ENCODE measurements around the gene USO1.
A peak's percentile ranks its signal among the peaks of the same experiment; 100 is the strongest.

Gene USO1

GRCh38 chr4:75727073-75727472, 2.7 kb downstream of the USO1 start:
- no peak overlapping the region for H3K4me3 ChIP-seq (ENCODE audit: extremely low read depth, insufficient read depth, low read length, poor library complexity, severe bottlenecking)
- H3K9me3 ChIP-seq (ENCODE audit: control insufficient read depth, low read length) = no peaks in the 10 kb centered on the region
- WGBS, 2 experiments (ENCODE audit: insufficient coverage in 2 of 2) = no CpG with 5 or more reads among the region's 1 CpG
- no peak overlapping the region for H3K27ac ChIP-seq (ENCODE audit: low read depth, low read length, severe bottlenecking)
- peaks cover 17% of the 10 kb centered on the region for H3K4me1 ChIP-seq (ENCODE audit: control insufficient read depth, insufficient read depth, low read length, poor library complexity, severe bottlenecking)
- peaks cover 3% of the 10 kb centered on the region for H3K36me3 ChIP-seq (ENCODE audit: control insufficient read depth, insufficient read depth, low read length)

- no CpG with 5 or more reads among the region's 3 CpGs for WGBS, 2 experiments (ENCODE audit: insufficient coverage in 2 of 2)
- Histone ChIP-seq H3K36me3 (ENCODE audit: control insufficient read depth, insufficient read depth, low read length) (peaks cover 17% of the 10 kb centered on the region), H3K27ac (ENCODE audit: low read depth, low read length, severe bottlenecking) (no peak overlapping the region), H3K4me3 (ENCODE audit: extremely low read depth, insufficient read depth, low read length, poor library complexity, severe bottlenecking) (no peak overlapping the region), H3K9me3 (ENCODE audit: control insufficient read depth, low read length) (no peaks in the 10 kb centered on the region), H3K4me1 (ENCODE audit: control insufficient read depth, insufficient read depth, low read length, poor library complexity, severe bottlenecking) (peaks cover 12% of the 10 kb centered on the region)
Measured at GRCh38 chr4:75729836-75730235, 5.5 kb downstream of the USO1 start.

- no peak overlapping the region for H3K27ac ChIP-seq (ENCODE audit: low read depth, low read length, severe bottlenecking)
- peaks cover 21% of the 10 kb centered on the region for H3K36me3 ChIP-seq (ENCODE audit: control insufficient read depth, insufficient read depth, low read length)
- peaks cover 9% of the 10 kb centered on the region for H3K4me1 ChIP-seq (ENCODE audit: control insufficient read depth, insufficient read depth, low read length, poor library complexity, severe bottlenecking)
- no peaks in the 10 kb centered on the region for H3K9me3 ChIP-seq (ENCODE audit: control insufficient read depth, low read length)
- no peak overlapping the region for H3K4me3 ChIP-seq (ENCODE audit: extremely low read depth, insufficient read depth, low read length, poor library complexity, severe bottlenecking)
Measured at GRCh38 chr4:75733369-75733768, 9.0 kb downstream of the USO1 start.

- Histone ChIP-seq H3K27ac (ENCODE audit: low read depth, low read length, severe bottlenecking) (no peak overlapping the region), H3K36me3 (ENCODE audit: control insufficient read depth, insufficient read depth, low read length) (peaks cover 23% of the 10 kb centered on the region), H3K9me3 (ENCODE audit: control insufficient read depth, low read length) (no peaks in the 10 kb centered on the region), H3K4me3 (ENCODE audit: extremely low read depth, insufficient read depth, low read length, poor library complexity, severe bottlenecking) (no peak overlapping the region), H3K4me1 (ENCODE audit: control insufficient read depth, insufficient read depth, low read length, poor library complexity, severe bottlenecking) (no peaks in the 10 kb centered on the region)
- 94% methylated on average over 2 of the region's 2 CpGs; no CpG with 5 or more reads in 1 of the 2 experiments for whole genome bisulfite sequencing, 2 experiments (ENCODE audit: insufficient coverage in 2 of 2)
Measured at GRCh38 chr4:75735525-75735924, 11.1 kb downstream of the USO1 start.

- Histone ChIP-seq H3K9me3 (ENCODE audit: control insufficient read depth, low read length) (no peaks in the 10 kb centered on the region), H3K27ac (ENCODE audit: low read depth, low read length, severe bottlenecking) (no peak overlapping the region), H3K4me3 (ENCODE audit: extremely low read depth, insufficient read depth, low read length, poor library complexity, severe bottlenecking) (no peak overlapping the region), H3K36me3 (ENCODE audit: control insufficient read depth, insufficient read depth, low read length) (peaks cover 27% of the 10 kb centered on the region), H3K4me1 (ENCODE audit: control insufficient read depth, insufficient read depth, low read length, poor library complexity, severe bottlenecking) (no peaks in the 10 kb centered on the region)
- 83 to 90% methylated on average over 1 of the region's 2 CpGs for WGBS, 2 experiments (ENCODE audit: insufficient coverage in 2 of 2)
Measured at GRCh38 chr4:75736862-75737261, 12.5 kb downstream of the USO1 start.

- Histone ChIP-seq H3K27ac (ENCODE audit: low read depth, low read length, severe bottlenecking) (no peak overlapping the region), H3K4me3 (ENCODE audit: extremely low read depth, insufficient read depth, low read length, poor library complexity, severe bottlenecking) (no peak overlapping the region), H3K4me1 (ENCODE audit: control insufficient read depth, insufficient read depth, low read length, poor library complexity, severe bottlenecking) (no peaks in the 10 kb centered on the region), H3K36me3 (ENCODE audit: control insufficient read depth, insufficient read depth, low read length) (peaks cover 26% of the 10 kb centered on the region), H3K9me3 (ENCODE audit: control insufficient read depth, low read length) (no peaks in the 10 kb centered on the region)
- WGBS, 2 experiments (ENCODE audit: insufficient coverage in 2 of 2) = 96 to 100% methylated on average over 2 of the region's 2 CpGs
Measured at GRCh38 chr4:75737398-75737797, 13.0 kb downstream of the USO1 start.

- Histone ChIP-seq H3K4me1 (ENCODE audit: control insufficient read depth, insufficient read depth, low read length, poor library complexity, severe bottlenecking) (peaks cover 4% of the 10 kb centered on the region), H3K27ac (ENCODE audit: low read depth, low read length, severe bottlenecking) (no peak overlapping the region), H3K4me3 (ENCODE audit: extremely low read depth, insufficient read depth, low read length, poor library complexity, severe bottlenecking) (no peak overlapping the region), H3K36me3 (ENCODE audit: control insufficient read depth, insufficient read depth, low read length) (peaks cover 11% of the 10 kb centered on the region), H3K9me3 (ENCODE audit: control insufficient read depth, low read length) (no peaks in the 10 kb centered on the region)
- WGBS, 2 experiments (ENCODE audit: insufficient coverage in 2 of 2) = 90 to 100% methylated on average over 1 of the region's 2 CpGs
Measured at GRCh38 chr4:75741027-75741426, 16.6 kb downstream of the USO1 start.

- H3K4me1 ChIP-seq (ENCODE audit: control insufficient read depth, insufficient read depth, low read length, poor library complexity, severe bottlenecking) = peaks cover 4% of the 10 kb centered on the region
- peaks cover 11% of the 10 kb centered on the region for H3K36me3 ChIP-seq (ENCODE audit: control insufficient read depth, insufficient read depth, low read length)
- no peaks in the 10 kb centered on the region for H3K9me3 ChIP-seq (ENCODE audit: control insufficient read depth, low read length)
- no peak overlapping the region for H3K27ac ChIP-seq (ENCODE audit: low read depth, low read length, severe bottlenecking)
- H3K4me3 ChIP-seq (ENCODE audit: extremely low read depth, insufficient read depth, low read length, poor library complexity, severe bottlenecking) = no peak overlapping the region
Measured at GRCh38 chr4:75742451-75742850, 18.1 kb downstream of the USO1 start.

- peaks cover 8% of the 10 kb centered on the region for H3K36me3 ChIP-seq (ENCODE audit: control insufficient read depth, insufficient read depth, low read length)
- H3K9me3 ChIP-seq (ENCODE audit: control insufficient read depth, low read length) = no peaks in the 10 kb centered on the region
- WGBS, 2 experiments (ENCODE audit: insufficient coverage in 2 of 2) = no CpG with 5 or more reads among the region's 2 CpGs
- H3K27ac ChIP-seq (ENCODE audit: low read depth, low read length, severe bottlenecking) = peak overlapping the region; percentile 36
- H3K4me1 ChIP-seq (ENCODE audit: control insufficient read depth, insufficient read depth, low read length, poor library complexity, severe bottlenecking) = peaks cover 4% of the 10 kb centered on the region
- H3K4me3 ChIP-seq (ENCODE audit: extremely low read depth, insufficient read depth, low read length, poor library complexity, severe bottlenecking) = no peak overlapping the region
Measured at GRCh38 chr4:75745161-75745560, 20.8 kb downstream of the USO1 start.

GRCh38 chr4:75745721-75746199, 21.4 kb downstream of the USO1 start:
- Histone ChIP-seq H3K4me1 (ENCODE audit: control insufficient read depth, insufficient read depth, low read length, poor library complexity, severe bottlenecking) (peaks cover 4% of the 10 kb centered on the region), H3K36me3 (ENCODE audit: control insufficient read depth, insufficient read depth, low read length) (peaks cover 8% of the 10 kb centered on the region), H3K4me3 (ENCODE audit: extremely low read depth, insufficient read depth, low read length, poor library complexity, severe bottlenecking) (no peak overlapping the region), H3K27ac (ENCODE audit: low read depth, low read length, severe bottlenecking) (peak overlapping the region; percentile 36), H3K9me3 (ENCODE audit: control insufficient read depth, low read length) (no peaks in the 10 kb centered on the region)
- WGBS, 2 experiments (ENCODE audit: insufficient coverage in 2 of 2) = 82 to 90% methylated on average over 4 to 7 of the region's 9 CpGs

GRCh38 chr4:75752637-75753036, 28.3 kb downstream of the USO1 start:
- peaks cover 35% of the 10 kb centered on the region for H3K36me3 ChIP-seq (ENCODE audit: control insufficient read depth, insufficient read depth, low read length)
- H3K27ac ChIP-seq (ENCODE audit: low read depth, low read length, severe bottlenecking) = no peak overlapping the region
- H3K4me3 ChIP-seq (ENCODE audit: extremely low read depth, insufficient read depth, low read length, poor library complexity, severe bottlenecking) = no peak overlapping the region
- H3K9me3 ChIP-seq (ENCODE audit: control insufficient read depth, low read length) = no peaks in the 10 kb centered on the region
- WGBS, 2 experiments (ENCODE audit: insufficient coverage in 2 of 2) = 91 to 95% methylated on average over 5 to 6 of the region's 7 CpGs
- no peaks in the 10 kb centered on the region for H3K4me1 ChIP-seq (ENCODE audit: control insufficient read depth, insufficient read depth, low read length, poor library complexity, severe bottlenecking)

- H3K36me3 ChIP-seq (ENCODE audit: control insufficient read depth, insufficient read depth, low read length) = peaks cover 39% of the 10 kb centered on the region
- H3K4me3 ChIP-seq (ENCODE audit: extremely low read depth, insufficient read depth, low read length, poor library complexity, severe bottlenecking) = no peak overlapping the region
- no peak overlapping the region for H3K27ac ChIP-seq (ENCODE audit: low read depth, low read length, severe bottlenecking)
Measured at GRCh38 chr4:75769036-75769435, 44.7 kb downstream of the USO1 start.

More at GRCh38 chr4:75769036-75769435, 44.7 kb downstream of the USO1 start:
- Histone ChIP-seq H3K9me3 (ENCODE audit: control insufficient read depth, low read length) (no peaks in the 10 kb centered on the region), H3K4me1 (ENCODE audit: control insufficient read depth, insufficient read depth, low read length, poor library complexity, severe bottlenecking) (no peaks in the 10 kb centered on the region)

Measured in mesodermal cell (in vitro differentiated cells).